B cell (primary cell): ENCODE measurements around the gene LIMS2. TPM values are rescaled to one million over a fixed set of nuclear protein-coding genes. Genes with fewer than 3 reads are reported as not detected.

Experiments
- ATAC-seq: fragments of 200-7000 bp; cut with Tn5 transposase; one replicate; pipeline ENCODE4 v1.10.0; 2021; ENCODE audit warnings: low read depth, mild to moderate bottlenecking, moderate number of reproducible peaks, moderate library complexity
- CTCF ChIA-PET: fragments of 350-600 bp; sonication (Branson Sonifier 250); formaldehyde crosslinking; loops from one replicate; lab custom pipeline; 2021; ENCODE audit warnings: antibody characterized with exemption, inconsistent platforms; lab: Charles Lee
- POLR2A ChIA-PET: fragments of 350-600 bp; sonication (Branson Sonifier 250); formaldehyde crosslinking; loops from one replicate; lab custom pipeline; 2021; ENCODE audit warnings: antibody characterized with exemption; lab: Charles Lee
- DNase-seq: peaks from one replicate; pipeline ENCODE4 v3.0.0; 2013
- H2AFZ ChIP-seq: 2 replicates; pipeline ENCODE4 v1.6.1; 2012; ENCODE audit warnings: mild to moderate bottlenecking, low read depth, low read length; ENCODE audit not compliant: insufficient read depth, poor library complexity, severe bottlenecking
- H3K27ac ChIP-seq, 2 donors: 1 replicate in 1 of 2; 2 replicates in 1 of 2; pipeline ENCODE4 v1.5.1; 2012 to 2013; ENCODE audit warnings: low read length in 2 of 2, mild to moderate bottlenecking in 2 of 2, moderate library complexity in 1 of 2
- H3K27me3 ChIP-seq, 4 experiments: fragments of 200-600 bp in 1 of 4; sonication (generic) in 1 of 4; replicated peaks in 1 of 4; 1 replicate in 2 of 4; 2 replicates in 2 of 4; pipeline versions ENCODE4 v1.6.1 to v1.7.0; 2013 to 2016; ENCODE audit warnings: low read length in 3 of 4, mild to moderate bottlenecking in 2 of 4, mixed read lengths in 1 of 4, moderate library complexity in 1 of 4; ENCODE audit not compliant: insufficient read depth in 4 of 4, control insufficient read depth in 3 of 4; ENCODE audit errors: control extremely low read depth in 1 of 4
- H3K36me3 ChIP-seq, 2 experiments: replicated peaks in 1 of 2; 1 replicate in 1 of 2; 2 replicates in 1 of 2; pipeline versions ENCODE4 v1.6.1 to v1.7.1; 2013; ENCODE audit warnings: low read length in 1 of 2; ENCODE audit not compliant: insufficient read depth in 2 of 2, control insufficient read depth in 1 of 2; ENCODE audit errors: control extremely low read depth in 1 of 2, extremely low read depth in 1 of 2
- H3K4me1 ChIP-seq, 2 donors: fragments of 200-600 bp in 1 of 2; sonication (generic) in 1 of 2; 1 replicate in 1 of 2; 2 replicates in 1 of 2; pipeline versions ENCODE4 v1.5.1 to v1.6.1; 2013 to 2017; ENCODE audit warnings: low read length in 2 of 2; ENCODE audit not compliant: control insufficient read depth in 2 of 2, insufficient read depth in 2 of 2
- H3K4me2 ChIP-seq: replicated peaks from 2 replicates; pipeline ENCODE3; 2012; ENCODE audit warnings: mild to moderate bottlenecking, low read depth, low read length; ENCODE audit not compliant: poor library complexity, severe bottlenecking
- H3K4me3 ChIP-seq, 5 experiments: fragments of 200-600 bp in 1 of 5; sonication (generic) in 1 of 5; 1 replicate in 3 of 5; 2 replicates in 2 of 5; pipeline versions ENCODE4 v1.5.1 to v1.7.0; 2011 to 2016; ENCODE audit warnings: low read length in 4 of 5, mild to moderate bottlenecking in 4 of 5, low read depth in 2 of 5, control low read depth in 1 of 5, moderate library complexity in 1 of 5; ENCODE audit not compliant: insufficient read depth in 1 of 5; ENCODE audit errors: control extremely low read depth in 1 of 5, extremely low read depth in 1 of 5
- H3K79me2 ChIP-seq: fragments of 200-600 bp; sonication (generic); one replicate; pipeline ENCODE4 v1.6.0; 2016; ENCODE audit warnings: low read length; ENCODE audit not compliant: control insufficient read depth, insufficient read depth
- H3K9ac ChIP-seq: fragments of 200-600 bp; sonication (generic); 2 replicates; pipeline ENCODE4 v1.6.1; 2017; ENCODE audit warnings: mild to moderate bottlenecking, low read length, moderate library complexity
- H3K9me3 ChIP-seq, 3 donors: one replicate each; pipeline versions ENCODE4 v1.6.1 to v1.7.1; 2013; ENCODE audit warnings: low read length in 2 of 3; ENCODE audit not compliant: control insufficient read depth in 2 of 3, insufficient read depth in 1 of 3; ENCODE audit errors: control extremely low read depth in 1 of 3
- H4K20me1 ChIP-seq: 2 replicates; pipeline ENCODE4 v1.6.0; 2012; ENCODE audit warnings: mild to moderate bottlenecking, low read length; ENCODE audit not compliant: insufficient read depth, control insufficient read depth, poor library complexity, severe bottlenecking
- H3K27ac Mint-ChIP-seq: one replicate; pipeline ENCODE4 v1.8.0; 2021; ENCODE audit warnings: mixed read lengths
- H3K27me3 Mint-ChIP-seq: one replicate; pipeline ENCODE4 v1.8.0; 2021; ENCODE audit warnings: mixed read lengths
- H3K4me1 Mint-ChIP-seq: one replicate; pipeline ENCODE4 v1.8.0; 2021; ENCODE audit warnings: mixed read lengths
- H3K4me3 Mint-ChIP-seq: one replicate; pipeline ENCODE4 v1.8.0; 2021; ENCODE audit warnings: mixed read lengths
- H3K9me3 Mint-ChIP-seq: one replicate; pipeline ENCODE4 v1.8.0; 2022; ENCODE audit warnings: mixed read lengths; ENCODE audit not compliant: insufficient read depth
- CTCF ChIP-seq: fragments of 200-600 bp; IDR thresholded peaks from one replicate; pipeline ENCODE4 v1.8.0; 2022; ENCODE audit warnings: antibody characterized with exemption, mild to moderate bottlenecking
- EZH2 ChIP-seq: IDR thresholded peaks from 2 replicates; pipeline ENCODE4 v1.6.1; 2012; ENCODE audit warnings: borderline replicate concordance, low read depth, mild to moderate bottlenecking, moderate library complexity, low read length; ENCODE audit not compliant: insufficient read depth, poor library complexity, severe bottlenecking
- WGBS: methylation state at CpG from one replicate; pipeline ENCODE4 v1.1.5; 2013; ENCODE audit warnings: missing lambda C conversion rate; ENCODE audit not compliant: insufficient coverage; 5-methylcytosine and 5-hydroxymethylcytosine counted together
- intact Hi-C: fragments of 100-400 bp; cut with micrococcal nuclease; formaldehyde crosslinking; loops from one replicate; pipeline ENCODE4 v1.10.0; 2022
- polyA plus RNA-seq: library from polyadenylated mRNA; depleted of rRNA; stranded (reverse); fragments of >200 nt; gene quantifications from 2 replicates; pipeline ENCODE4 v1.2.3, GENCODE V29; 2012
- total RNA-seq, 2 donors: library from RNA; stranded (reverse); fragments of 120-200 nt in 1 of 2; gene quantifications; 1 replicate in 1 of 2; 2 replicates in 1 of 2; pipeline versions ENCODE4 v1.2.3 to v1.2.4, GENCODE V29; 2013 to 2022

LIMS2 gene
- total and polyA plus RNA-seq, 2 donors (not counting 1 experiment from before 2014, with no cell fraction given), result 6.7 to 32.2 TPM

- ATAC-seq (peak; percentile 66), DNase-seq (peak; percentile 80)
- Histone ChIP-seq H3K4me3 (no peak overlapping the region), H2AFZ (peak overlapping the region; percentile 15), H3K9me3 (no peaks in the 10 kb centered on the region), H3K4me1 (peaks cover 86 to 97% of the 10 kb centered on the region in 2 donors), H3K27me3 (no peaks in the 10 kb centered on the region), H3K79me2 (no peaks in the 10 kb centered on the region), H3K9ac (peak overlapping the region; percentile 25), H3K4me2 (peak overlapping the region; percentile 71), H3K27ac (peak overlapping the region; percentile 80 to 92), H3K36me3 (no peaks in the 10 kb centered on the region), H4K20me1 (no peaks in the 10 kb centered on the region)
- no peaks in the 10 kb centered on the region for H3K27me3 Mint-ChIP-seq
- no peaks in the 10 kb centered on the region for H3K9me3 Mint-ChIP-seq
- POLR2A ChIA-PET, result interaction anchor here (0.5 to 1.0 kb wide), 3 partner anchors 14 to 296 kb away, joined by 3 to 8 read pairs (median 4); no protein-coding TSS in a partner anchor
- intact Hi-C loops, result no loop called here
- peak overlapping the region; percentile 77 for H3K4me3 Mint-ChIP-seq
- TF ChIP-seq EZH2 (no peak), CTCF (no peak)
- peaks cover 91% of the 10 kb centered on the region for H3K4me1 Mint-ChIP-seq
- peak overlapping the region; percentile 96 for H3K27ac Mint-ChIP-seq
- CTCF ChIA-PET, result interaction anchor here (0.7 to 4.1 kb wide), 4 partner anchors 10 to 41 kb away, joined by 3 to 22 read pairs (median 12); no protein-coding TSS in a partner anchor
- WGBS, result 22% methylated on average over 20 of the region's 25 CpGs
Measured at GRCh38 chr2:127632592-127633489, 42.5 kb downstream of the LIMS2 start.
